ENCODE data around the gene MVB12B. TPM values are rescaled to one million over a fixed set of nuclear protein-coding genes. Genes with fewer than 3 reads are reported as not detected.
A peak's percentile ranks its signal among the peaks of the same experiment; 100 is the strongest.

Gene MVB12B
- total and polyA plus RNA-seq, 7 experiments from 2014 or later = 1.6 to 9.7 (median 3.8) TPM

- Histone ChIP-seq H3K27ac (ENCODE audit: low read depth, low read length) (peak overlapping the region; percentile 39), H3K36me3 (ENCODE audit: control insufficient read depth in 2 of 3, insufficient read depth in 3 of 3, low read length in 3 of 3) (no peaks in the 10 kb centered on the region)
Observed at GRCh38 chr9:126397056-126397455, 70.4 kb downstream of the MVB12B start.

GRCh38 chr9:126398403-126399058 lies 71.9 kb downstream of the MVB12B start:
- peaks cover 20 to 57% (median 36%) of the 10 kb centered on the region in 7 donors for H3K4me1 Mint-ChIP-seq
- POLR2A ChIA-PET = no interaction called here
- ATAC-seq = peak; percentile 63

More at GRCh38 chr9:126397056-126397455, 70.4 kb downstream of the MVB12B start:
- Mint-ChIP-seq H3K4me1 (peaks cover 14 to 57% (median 28%) of the 10 kb centered on the region in 7 donors), H3K36me3 (peaks cover 1 to 9% (median 6%) of the 10 kb centered on the region in 5 donors), H3K27me3 (peaks cover 0 to 11% (median 0%) of the 10 kb centered on the region in 5 donors), H3K4me3 (peak overlapping the region in 9 of 10 donors; percentile 19 to 80 (median 55)), H3K27ac (peak overlapping the region in 8 of 9 donors; percentile 17 to 89 (median 80)), H3K9me3 (no peaks in the 10 kb centered on the region)
- no peak overlapping the region for H3K4me3 ChIP-seq (ENCODE audit: low read length)
- H3K4me1 ChIP-seq (ENCODE audit: control insufficient read depth in 2 of 2, insufficient read depth in 2 of 2, low read length in 2 of 2) = peaks cover 22 to 28% of the 10 kb centered on the region in 2 donors
- no peaks in the 10 kb centered on the region for H3K9me3 ChIP-seq (ENCODE audit: control insufficient read depth in 2 of 3, low read length in 3 of 3)
- DNase-seq (peak; percentile 23 to 83 (median 67)), ATAC-seq (peak; percentile 91)
- CTCF ChIA-PET = interaction anchor here (1.9 to 2.8 kb wide), 2 partner anchors 11 to 94 kb away, joined by 5 to 8 read pairs; no protein-coding TSS in a partner anchor
- POLR2A ChIA-PET = interaction anchor here (1.3 kb wide), 1 partner anchor 93 kb away, joined by 3 read pairs; no protein-coding TSS in a partner anchor
- H3K27me3 ChIP-seq (ENCODE audit: control insufficient read depth in 2 of 2, insufficient read depth in 2 of 2, low read length in 2 of 2) = no peaks in the 10 kb centered on the region
- intact Hi-C loops (cut with micrococcal nuclease) = loop anchor here (1.0 to 5.0 kb wide), 5 partner anchors 14 to 840 kb away; partner anchors contain the start of gene MVB12B (in 1 of the 2)

DNA sequence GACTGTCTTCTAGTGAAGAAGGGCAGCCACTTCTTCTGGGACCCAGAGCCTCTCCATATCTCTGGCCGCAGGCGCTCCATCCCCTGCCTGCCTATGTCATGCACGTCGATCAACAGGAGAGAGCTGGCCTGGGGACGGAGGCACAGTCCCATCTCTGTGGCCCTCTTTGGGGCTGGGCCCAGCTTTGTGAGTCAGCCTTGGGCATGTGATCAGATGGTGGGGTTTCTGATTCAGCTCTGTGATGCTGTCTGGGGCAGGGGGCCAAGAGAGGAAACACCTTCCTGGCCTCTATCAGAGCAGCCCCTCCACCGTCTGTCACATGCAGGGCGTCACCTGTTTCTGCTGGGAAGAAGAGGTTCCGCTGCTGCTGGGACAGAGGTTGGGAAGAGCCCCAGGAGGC lies 72.6 kb downstream of the MVB12B start:
- Histone ChIP-seq H3K4me1 (ENCODE audit: control insufficient read depth in 2 of 2, insufficient read depth in 2 of 2, low read length in 2 of 2) (peaks cover 22 to 28% of the 10 kb centered on the region in 2 donors), H3K4me3 (ENCODE audit: low read length) (no peak overlapping the region), H3K36me3 (ENCODE audit: control insufficient read depth in 2 of 3, insufficient read depth in 3 of 3, low read length in 3 of 3) (no peaks in the 10 kb centered on the region), H3K9me3 (ENCODE audit: control insufficient read depth in 2 of 3, low read length in 3 of 3) (no peaks in the 10 kb centered on the region), H3K27me3 (ENCODE audit: control insufficient read depth in 2 of 2, insufficient read depth in 2 of 2, low read length in 2 of 2) (no peaks in the 10 kb centered on the region), H3K27ac (ENCODE audit: low read depth, low read length) (no peak overlapping the region)
- Mint-ChIP-seq H3K27ac (peak overlapping the region in 2 of 9 donors; percentile 22 to 36), H3K27me3 (peaks cover 0 to 18% (median 0%) of the 10 kb centered on the region in 5 donors), H3K36me3 (peaks cover 0 to 6% (median 1%) of the 10 kb centered on the region in 5 donors), H3K4me1 (peaks cover 20 to 58% (median 37%) of the 10 kb centered on the region in 7 donors), H3K4me3 (no peak overlapping the region), H3K9me3 (no peaks in the 10 kb centered on the region)
- POLR2A ChIA-PET = no interaction called here
- ATAC-seq (no peak), DNase-seq (no peak)
- intact Hi-C loops (cut with micrococcal nuclease) = loop anchor here (5.0 kb wide), 3 partner anchors 72 to 842 kb away; partner anchors contain the start of gene MVB12B (in 1 of the 2)
- CTCF ChIA-PET = interaction anchor here (0.8 to 3.9 kb wide), 15 partner anchors 21 to 992 kb away, joined by 3 to 21 read pairs (median 3); no protein-coding TSS in a partner anchor

More at GRCh38 chr9:126398403-126399058, 71.9 kb downstream of the MVB12B start:
- H3K27me3 Mint-ChIP-seq = peaks cover 0 to 16% (median 0%) of the 10 kb centered on the region in 5 donors
- peaks cover 0 to 4% (median 1%) of the 10 kb centered on the region in 5 donors for H3K36me3 Mint-ChIP-seq
- DNase-seq = peak; percentile 38 to 83 (median 62)
- peak overlapping the region in 8 of 9 donors; percentile 34 to 91 (median 66) for H3K27ac Mint-ChIP-seq
- no peak overlapping the region for H3K27ac ChIP-seq (ENCODE audit: low read depth, low read length)
- intact Hi-C loops (cut with micrococcal nuclease) = loop anchor here (1.0 to 5.0 kb wide), 8 partner anchors 13 to 990 kb away; partner anchors contain the start of gene MVB12B (in 1 of the 2)
- H3K27me3 ChIP-seq (ENCODE audit: control insufficient read depth in 2 of 2, insufficient read depth in 2 of 2, low read length in 2 of 2) = no peaks in the 10 kb centered on the region
- CTCF ChIA-PET = interaction anchor here (0.6 to 3.9 kb wide), 24 partner anchors 9 to 991 kb away, joined by 3 to 21 read pairs (median 3); no protein-coding TSS in a partner anchor
- peaks cover 22 to 28% of the 10 kb centered on the region in 2 donors for H3K4me1 ChIP-seq (ENCODE audit: control insufficient read depth in 2 of 2, insufficient read depth in 2 of 2, low read length in 2 of 2)
- no peaks in the 10 kb centered on the region for H3K36me3 ChIP-seq (ENCODE audit: control insufficient read depth in 2 of 3, insufficient read depth in 3 of 3, low read length in 3 of 3)
- H3K4me3 ChIP-seq (ENCODE audit: low read length) = no peak overlapping the region
- peak overlapping the region in 9 of 10 donors; percentile 31 to 77 (median 61) for H3K4me3 Mint-ChIP-seq
- no peaks in the 10 kb centered on the region for H3K9me3 ChIP-seq (ENCODE audit: control insufficient read depth in 2 of 3, low read length in 3 of 3)
- no peaks in the 10 kb centered on the region for H3K9me3 Mint-ChIP-seq

DNA sequence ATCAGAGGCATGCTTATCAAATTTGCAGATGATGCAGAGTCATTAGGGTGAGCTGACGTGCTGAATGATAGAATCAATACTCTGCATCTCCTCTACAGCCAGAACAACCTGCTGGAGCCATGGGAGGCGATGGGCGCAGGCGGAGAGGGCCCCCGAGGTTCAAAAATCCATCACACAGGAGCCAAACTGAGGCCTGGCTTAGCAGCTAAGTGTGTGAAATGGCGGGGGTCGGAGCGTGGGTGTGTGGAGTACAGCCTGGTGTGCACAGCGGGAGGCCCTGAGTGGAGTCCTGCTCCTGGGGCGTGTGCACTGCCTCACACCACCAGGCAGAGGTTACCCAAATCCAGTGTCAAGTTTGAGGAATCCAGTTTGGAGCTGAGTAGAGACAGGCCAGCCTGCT lies 73.2 kb downstream of the MVB12B start:
- no peak for DNase-seq
- H3K4me1 ChIP-seq (ENCODE audit: control insufficient read depth in 2 of 2, insufficient read depth in 2 of 2, low read length in 2 of 2) = peaks cover 22 to 28% of the 10 kb centered on the region in 2 donors
- no peak for ATAC-seq
- peaks cover 20 to 52% (median 37%) of the 10 kb centered on the region in 7 donors for H3K4me1 Mint-ChIP-seq
- H3K27ac Mint-ChIP-seq = no peak overlapping the region
- intact Hi-C loops (cut with micrococcal nuclease) = loop anchor here (5.0 kb wide), 3 partner anchors 72 to 842 kb away; partner anchors contain the start of gene MVB12B (in 1 of the 2)
- ChIA-PET CTCF (interaction anchor here (0.7 to 3.9 kb wide), 5 partner anchors 20 to 992 kb away, joined by 3 to 21 read pairs (median 4); no protein-coding TSS in a partner anchor), POLR2A (no interaction called here)
- no peaks in the 10 kb centered on the region for H3K9me3 Mint-ChIP-seq
- no peak overlapping the region for H3K4me3 Mint-ChIP-seq
- H3K27ac ChIP-seq (ENCODE audit: low read depth, low read length) = no peak overlapping the region
- no peaks in the 10 kb centered on the region for H3K36me3 ChIP-seq (ENCODE audit: control insufficient read depth in 2 of 3, insufficient read depth in 3 of 3, low read length in 3 of 3)
- no peaks in the 10 kb centered on the region for H3K9me3 ChIP-seq (ENCODE audit: control insufficient read depth in 2 of 3, low read length in 3 of 3)
- peaks cover 0 to 18% (median 0%) of the 10 kb centered on the region in 5 donors for H3K27me3 Mint-ChIP-seq
- no peaks in the 10 kb centered on the region for H3K27me3 ChIP-seq (ENCODE audit: control insufficient read depth in 2 of 2, insufficient read depth in 2 of 2, low read length in 2 of 2)
- H3K36me3 Mint-ChIP-seq = peaks cover 0 to 6% (median 1%) of the 10 kb centered on the region in 5 donors
- no peak overlapping the region for H3K4me3 ChIP-seq (ENCODE audit: low read length)

DNA sequence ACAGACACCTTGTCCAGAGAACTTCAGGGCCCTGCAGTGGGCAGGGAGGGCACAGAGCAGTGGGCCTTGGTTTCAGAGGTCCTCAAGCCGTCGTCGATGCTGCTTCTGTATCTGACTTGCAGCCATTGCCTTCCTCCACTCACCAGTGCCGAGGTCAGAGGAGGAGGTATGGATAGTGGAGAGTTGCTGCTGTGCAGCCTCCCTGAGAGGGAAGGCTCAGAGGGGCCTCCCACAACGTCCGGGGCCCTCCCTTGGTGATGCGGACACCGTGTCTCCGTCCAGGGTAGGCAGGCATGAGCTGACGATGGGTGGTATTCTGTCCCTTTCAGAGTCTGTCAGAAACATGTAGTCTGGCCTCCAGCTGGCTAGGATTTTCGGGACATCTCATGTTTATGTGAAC lies 73.9 kb downstream of the MVB12B start:
- H3K36me3 ChIP-seq (ENCODE audit: control insufficient read depth in 2 of 3, insufficient read depth in 3 of 3, low read length in 3 of 3) = no peaks in the 10 kb centered on the region
- intact Hi-C loops (cut with micrococcal nuclease) = no loop called here
- Mint-ChIP-seq H3K27me3 (peaks cover 0 to 21% (median 0%) of the 10 kb centered on the region in 5 donors), H3K4me3 (no peak overlapping the region), H3K9me3 (no peaks in the 10 kb centered on the region), H3K4me1 (peaks cover 16 to 45% (median 36%) of the 10 kb centered on the region in 7 donors), H3K36me3 (peaks cover 0 to 6% (median 1%) of the 10 kb centered on the region in 5 donors), H3K27ac (no peak overlapping the region)
- no peaks in the 10 kb centered on the region for H3K27me3 ChIP-seq (ENCODE audit: control insufficient read depth in 2 of 2, insufficient read depth in 2 of 2, low read length in 2 of 2)
- POLR2A ChIA-PET = interaction anchor here (1.1 kb wide), 1 partner anchor 11 kb away, joined by 3 read pairs; no protein-coding TSS in a partner anchor
- H3K9me3 ChIP-seq (ENCODE audit: control insufficient read depth in 2 of 3, low read length in 3 of 3) = no peaks in the 10 kb centered on the region
- H3K4me1 ChIP-seq (ENCODE audit: control insufficient read depth in 2 of 2, insufficient read depth in 2 of 2, low read length in 2 of 2) = peaks cover 22 to 28% of the 10 kb centered on the region in 2 donors
- CTCF ChIA-PET = interaction anchor here (1.2 to 3.9 kb wide), 2 partner anchors 91 to 98 kb away, joined by 3 to 21 read pairs; no protein-coding TSS in a partner anchor
- ATAC-seq = no peak
- H3K27ac ChIP-seq (ENCODE audit: low read depth, low read length) = no peak overlapping the region
- no peak overlapping the region for H3K4me3 ChIP-seq (ENCODE audit: low read length)
- no peak for DNase-seq

DNA sequence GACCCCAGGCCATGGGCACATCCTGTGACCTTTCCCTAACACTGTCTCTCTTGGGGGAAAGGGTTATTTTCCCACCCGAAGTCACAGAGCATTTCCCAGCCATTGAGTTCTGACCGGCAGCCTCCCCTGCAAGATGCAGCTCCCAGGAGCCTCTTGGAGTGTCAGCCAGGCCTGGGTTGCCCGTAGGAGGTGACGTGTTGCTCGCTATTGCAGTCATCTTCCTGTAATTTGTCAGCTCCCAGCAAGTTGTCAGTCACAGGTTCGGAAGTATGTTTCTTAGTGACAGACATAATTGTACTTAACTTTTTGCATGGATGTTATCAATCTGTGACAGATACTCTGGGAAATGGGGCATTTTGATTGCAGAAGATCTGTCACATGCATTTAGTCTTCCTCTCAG lies 74.5 kb downstream of the MVB12B start:
- ChIA-PET CTCF (interaction anchor here (1.1 to 3.9 kb wide), 3 partner anchors 84 to 99 kb away, joined by 3 to 21 read pairs (median 3); no protein-coding TSS in a partner anchor), POLR2A (interaction anchor here (1.1 kb wide), 1 partner anchor 10 kb away, joined by 3 read pairs; no protein-coding TSS in a partner anchor)
- Mint-ChIP-seq H3K4me1 (peaks cover 16 to 41% (median 31%) of the 10 kb centered on the region in 7 donors), H3K27me3 (peaks cover 0 to 21% (median 0%) of the 10 kb centered on the region in 5 donors), H3K36me3 (peaks cover 0 to 6% (median 1%) of the 10 kb centered on the region in 5 donors), H3K9me3 (no peaks in the 10 kb centered on the region), H3K27ac (peak overlapping the region in 1 of 9 donors; percentile 75), H3K4me3 (no peak overlapping the region)
- no peaks in the 10 kb centered on the region for H3K36me3 ChIP-seq (ENCODE audit: control insufficient read depth in 2 of 3, insufficient read depth in 3 of 3, low read length in 3 of 3)
- no peaks in the 10 kb centered on the region for H3K9me3 ChIP-seq (ENCODE audit: control insufficient read depth in 2 of 3, low read length in 3 of 3)
- H3K4me3 ChIP-seq (ENCODE audit: low read length) = no peak overlapping the region
- H3K4me1 ChIP-seq (ENCODE audit: control insufficient read depth in 2 of 2, insufficient read depth in 2 of 2, low read length in 2 of 2) = peaks cover 22 to 28% of the 10 kb centered on the region in 2 donors
- H3K27ac ChIP-seq (ENCODE audit: low read depth, low read length) = no peak overlapping the region
- intact Hi-C loops (cut with micrococcal nuclease) = no loop called here
- no peak for DNase-seq
- ATAC-seq = no peak
- no peaks in the 10 kb centered on the region for H3K27me3 ChIP-seq (ENCODE audit: control insufficient read depth in 2 of 2, insufficient read depth in 2 of 2, low read length in 2 of 2)

All from naive thymus-derived CD4-positive, alpha-beta T cell (primary cell).